HG02678 (cell line): ENCODE results near the gene KRTAP27-1.

Source experiments
- ATAC-seq: cut with Tn5 transposase; IDR thresholded peaks from one replicate; pipeline ENCODE4 v1.9.1; 2021; ENCODE audit warnings: mild to moderate bottlenecking, moderate library complexity; ENCODE audit not compliant: unreplicated experiment

The KRTAP27-1 gene

GRCh38 chr21:30305136-30305535 lies 32.4 kb downstream of the KRTAP27-1 start:
- no peak for ATAC-seq

GRCh38 chr21:30289215-30289614 lies 48.3 kb downstream of the KRTAP27-1 start, which contains the start of gene KRTAP25-1:
Gene KRTAP25-1, minus strand, starts transcription at chr21:30289514. Its CDS starts 24 bp downstream, at chr21:30289490.
- ATAC-seq, result no peak
